Measurements from ENCODE around the gene DMD.

DNA sequence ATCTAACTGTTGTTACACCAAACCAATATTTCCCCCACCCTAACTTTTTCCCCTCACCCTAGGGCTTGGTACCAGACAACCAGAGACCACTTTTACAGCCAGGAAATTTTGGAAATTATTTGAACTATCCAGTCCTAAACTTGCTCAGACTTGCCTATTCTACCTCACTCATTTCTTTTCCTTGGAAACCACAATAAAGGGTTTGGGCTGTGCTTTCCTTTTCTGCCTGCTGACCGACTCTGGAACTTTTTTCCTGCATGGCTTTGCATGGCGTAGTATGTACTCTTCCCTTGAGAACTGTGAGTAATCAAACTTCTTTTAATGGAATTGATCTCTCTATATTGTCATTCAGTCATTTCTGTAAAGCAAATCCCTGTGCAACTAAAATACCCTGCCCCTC lies 1623.0 kb downstream of the DMD start:
- no peak for TF ChIP-seq EZH2 (IDR thresholded peaks at IDR 0.05; ENCODE audit: low read depth)
- TF ChIP-seq CTCF (conservative IDR thresholded peaks at IDR 0.05): no peak
